Ureter (tissue), 1 donor: ENCODE results near the gene METRNL. TPM values are rescaled to one million over a fixed set of nuclear protein-coding genes. Genes with fewer than 3 reads are reported as not detected.
"Not testable (repeated sequence)": the region's sequence is repeated elsewhere in the genome, so short reads cannot be mapped to it uniquely, and the experiment has no call there.

Experiments
- DNase-seq: peaks from one replicate; pipeline ENCODE4 v3.0.0-alpha.2; 2020; ENCODE audit warnings: low spot score
- total RNA-seq: library from RNA; stranded (reverse); gene quantifications from one replicate; pipeline ENCODE4 v1.2.4, GENCODE V29; 2023
- donor health status: DM: yes; HTN: yes; CAD: no.

Gene METRNL
- total RNA-seq, 1 donor from 2014 or later = 74.4 TPM

DNA sequence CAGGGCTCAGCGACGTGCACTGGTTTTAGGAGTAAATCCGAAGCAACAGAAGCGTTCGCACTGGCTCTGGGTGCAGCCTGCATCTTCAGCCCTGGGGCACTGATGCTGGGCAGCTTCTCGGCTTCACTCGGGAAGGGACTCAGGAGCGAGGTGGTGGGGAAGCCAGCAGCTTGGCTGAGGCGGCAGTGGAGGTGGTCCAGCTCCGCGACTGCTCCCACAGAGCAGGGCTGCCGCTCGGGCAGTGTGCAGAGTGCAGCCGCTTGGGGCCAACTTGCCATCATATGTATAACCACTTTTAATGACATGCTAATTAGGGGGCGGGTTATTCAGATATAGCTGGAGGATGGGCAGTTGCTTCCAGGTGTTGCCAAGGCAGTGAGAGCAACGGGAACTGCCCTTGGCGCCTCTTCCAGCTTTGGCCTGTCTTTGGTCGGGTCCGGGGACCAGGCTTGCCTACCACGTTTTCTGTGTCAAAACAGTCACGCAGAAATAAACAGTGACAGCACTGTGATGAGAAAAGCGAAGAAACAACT is 26.7 kb downstream of the METRNL start:
- no peak for DNase-seq

DNA sequence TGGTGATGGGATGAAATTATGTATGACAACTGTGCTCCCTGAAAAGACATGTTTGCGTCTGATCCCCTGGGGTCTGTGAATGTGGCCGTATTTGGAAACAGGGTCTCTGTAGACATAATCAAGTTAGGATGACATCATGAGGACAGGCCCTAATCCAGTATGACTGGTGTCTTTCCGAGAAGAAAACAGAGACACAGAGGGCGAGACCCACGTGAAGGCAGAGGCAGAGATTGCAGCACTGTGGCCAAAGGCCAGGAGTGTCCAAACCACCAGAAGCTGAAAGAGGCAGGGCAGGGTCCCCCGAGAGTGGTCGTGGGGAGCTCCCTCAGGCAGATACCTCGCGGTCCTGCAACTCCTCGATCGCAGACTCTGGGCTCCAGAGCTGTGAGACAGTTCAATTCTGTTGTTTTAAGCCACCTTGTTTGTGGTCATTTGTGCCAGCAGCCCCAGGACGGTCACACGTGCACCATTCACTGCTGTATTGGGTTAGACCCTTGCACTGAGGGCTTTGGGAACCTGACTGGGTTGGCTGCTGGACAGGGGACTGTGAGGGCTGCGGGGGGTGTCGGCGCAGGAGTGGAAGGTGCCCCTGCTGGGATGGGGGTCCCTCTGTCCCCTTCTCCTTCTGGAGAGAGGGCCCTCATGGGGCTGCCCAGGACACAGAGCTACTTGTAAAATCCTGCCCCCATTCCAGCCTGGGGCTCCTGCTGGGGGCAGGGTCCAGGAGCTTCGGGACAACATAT is 27.7 kb downstream of the METRNL start:
- DNase-seq = no peak

DNA sequence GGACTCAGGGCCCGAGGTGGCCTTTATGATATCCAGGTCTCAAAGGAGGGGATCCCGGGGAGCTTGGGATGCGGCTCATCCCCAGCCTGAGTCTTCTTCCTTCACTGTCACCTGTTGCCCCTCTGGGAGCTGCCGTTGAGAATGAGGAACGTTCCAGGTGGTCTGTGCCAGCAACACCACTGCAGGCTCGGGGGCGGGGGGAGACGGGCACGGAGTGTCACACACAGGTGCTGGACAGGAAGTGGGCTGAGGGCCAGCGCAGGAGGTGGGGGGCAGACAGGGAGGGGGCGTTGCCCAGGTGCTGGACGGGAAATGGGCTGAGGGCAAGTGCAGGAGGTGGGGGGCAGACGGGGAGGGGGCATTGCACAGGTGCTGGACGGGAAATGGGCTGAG is 28.2 kb downstream of the METRNL start:
- DNase-seq = no peak

DNA sequence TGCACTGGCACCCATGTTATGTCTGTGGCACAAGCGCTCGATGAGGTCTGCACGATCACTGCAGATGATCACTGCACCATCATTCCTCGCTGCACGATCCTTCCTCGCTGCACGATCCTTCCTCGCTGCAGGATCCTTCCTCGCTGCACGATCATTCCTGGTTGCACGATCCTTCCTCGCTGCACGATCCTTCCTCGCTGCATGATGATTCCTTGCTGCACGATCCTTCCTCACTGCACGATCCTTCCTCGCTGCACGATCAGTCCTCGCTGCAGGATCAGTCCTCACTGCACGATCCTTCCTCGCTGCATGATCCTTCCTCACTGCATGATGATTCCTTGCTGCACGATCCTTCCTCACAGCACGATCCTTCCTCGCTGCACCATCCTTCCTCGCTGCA is 29.3 kb downstream of the METRNL start:
- no peak for DNase-seq

DNA sequence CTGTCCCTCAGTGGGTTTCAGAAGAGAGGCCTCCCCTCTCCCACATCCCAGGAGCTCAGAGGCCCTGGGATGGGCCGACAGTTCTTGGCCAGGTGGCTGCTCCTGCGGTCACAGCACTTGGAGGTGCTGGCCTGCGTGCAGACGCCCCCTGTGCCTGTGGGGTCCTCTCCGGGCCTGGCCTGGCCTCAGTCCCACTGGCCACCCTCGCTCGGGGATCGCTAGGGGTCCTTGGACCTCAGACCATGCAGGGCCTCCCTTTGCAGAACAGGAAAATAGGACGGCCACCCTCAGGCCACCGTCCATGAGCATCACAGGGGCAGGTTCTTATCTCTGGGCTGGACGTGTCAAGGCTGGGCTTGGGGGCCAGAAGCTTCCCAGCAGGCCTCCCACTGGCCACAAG is 30.0 kb downstream of the METRNL start:
- no peak for DNase-seq

DNA sequence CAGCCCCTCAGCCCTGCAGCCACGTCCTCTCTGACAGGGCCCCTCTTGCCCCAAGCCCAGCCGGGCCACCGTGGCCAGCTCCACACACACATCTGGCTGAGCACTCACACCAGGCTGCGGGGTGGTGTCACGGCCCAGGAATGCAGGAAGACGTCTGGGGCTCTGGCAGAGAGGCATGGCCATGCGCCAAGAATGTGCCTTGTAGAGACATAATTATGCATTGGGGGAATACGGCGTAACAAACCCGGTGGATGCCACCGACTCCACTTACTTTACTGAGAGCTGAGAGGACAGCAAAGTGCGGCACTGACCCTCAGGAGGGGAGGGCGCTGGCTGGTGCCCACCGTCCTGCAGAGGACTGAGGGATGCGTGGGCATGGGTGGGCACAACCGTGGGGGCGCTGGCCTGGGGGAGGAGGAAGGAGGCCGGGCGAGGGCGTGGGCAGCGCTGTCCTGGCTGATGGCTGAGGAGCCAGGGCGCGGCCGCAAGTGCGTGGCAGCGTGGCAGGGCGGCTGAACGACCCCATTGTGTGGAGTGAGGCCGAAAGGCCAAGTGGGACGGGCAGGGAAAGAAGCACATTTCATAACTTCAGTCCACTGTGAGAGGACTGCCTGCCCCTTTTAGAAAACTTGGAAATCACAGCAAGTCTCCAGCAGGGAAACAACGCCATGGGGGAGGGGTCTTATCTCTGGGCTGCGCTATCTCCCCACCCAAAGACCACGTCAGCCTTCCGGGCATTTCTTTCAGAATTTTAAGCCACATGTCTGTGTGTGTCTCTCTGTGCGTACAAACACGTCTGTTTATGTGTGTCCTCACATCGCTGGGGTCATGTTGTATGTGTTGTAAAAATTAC is 30.6 kb downstream of the METRNL start:
- DNase-seq = peak; percentile 94

DNA sequence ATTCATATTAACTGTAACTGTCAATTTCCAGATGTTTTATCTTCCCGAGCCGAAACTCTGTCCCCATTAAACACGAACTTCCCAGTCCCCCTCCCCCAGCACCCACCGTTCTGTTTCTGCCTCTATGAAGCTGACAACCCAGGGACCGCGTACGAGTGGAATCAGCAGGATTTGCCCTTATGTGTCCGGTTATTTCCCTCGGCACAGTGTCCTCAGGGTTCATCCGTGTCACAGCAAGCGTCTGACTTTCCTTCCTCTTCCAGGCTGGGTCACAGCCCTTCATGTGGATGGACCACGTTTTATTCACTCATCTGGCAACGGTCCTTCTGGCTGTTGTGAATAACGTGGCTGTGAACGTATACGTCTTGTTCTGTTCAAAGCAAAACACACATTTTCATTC is 31.3 kb downstream of the METRNL start:
- no peak for DNase-seq

DNA sequence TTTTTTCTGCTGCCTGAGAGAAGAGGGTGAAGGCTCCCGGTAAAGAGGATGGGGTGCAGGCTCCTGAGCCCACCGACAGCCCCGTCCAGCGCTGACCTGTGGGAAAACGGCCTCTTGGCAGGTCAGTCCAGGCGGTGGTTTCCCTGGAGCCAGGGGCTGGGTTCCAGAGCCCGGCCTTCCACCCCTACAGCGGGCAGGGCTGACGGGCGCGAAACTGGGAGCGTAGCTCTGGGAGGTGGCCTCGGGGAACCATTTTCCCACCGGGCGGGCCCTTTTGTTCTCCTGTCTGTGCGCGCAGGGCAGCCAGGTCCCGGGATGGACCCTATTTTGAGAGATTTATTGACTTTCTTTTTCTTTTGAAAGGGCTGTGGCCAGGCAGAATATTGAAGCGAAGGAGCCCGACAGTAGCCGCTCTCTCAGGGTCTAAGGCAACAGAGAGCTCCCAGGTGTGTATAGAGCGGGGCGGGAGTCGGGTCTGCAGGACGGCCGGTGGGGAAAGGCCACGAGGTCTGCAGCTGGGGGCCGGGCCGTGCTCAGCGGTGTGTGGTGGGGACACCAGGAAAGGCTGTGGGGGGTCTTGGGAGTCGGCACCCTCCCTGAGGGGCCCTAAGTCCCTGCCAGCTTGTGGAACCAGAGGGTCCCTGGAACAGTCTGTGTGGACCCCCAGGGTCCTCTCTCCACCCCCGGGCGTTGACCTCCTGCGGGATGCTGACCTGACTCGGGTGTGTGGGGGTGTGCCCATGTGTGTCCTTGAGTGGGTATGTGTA is 32.3 kb downstream of the METRNL start:
- no peak for DNase-seq

DNA sequence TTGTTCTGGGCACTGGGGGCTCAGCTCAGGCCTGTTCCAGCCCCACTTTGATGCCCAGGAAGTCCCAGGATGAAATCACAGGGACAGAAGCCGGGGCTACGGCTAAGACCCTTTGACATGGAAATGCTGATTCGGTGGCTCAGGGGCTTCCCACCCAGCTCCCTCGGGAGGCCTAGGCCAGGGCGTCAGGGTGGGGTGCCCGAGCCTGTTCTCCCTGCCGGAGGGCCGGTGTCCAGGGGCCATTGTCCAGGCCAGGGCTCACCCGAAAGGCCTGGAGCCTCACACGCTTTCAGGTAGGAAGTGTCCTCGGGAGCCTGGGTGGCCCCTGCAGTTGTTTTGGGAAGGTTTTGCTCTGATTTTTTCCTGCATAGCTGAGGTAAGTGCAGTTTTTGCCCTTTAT is 34.0 kb downstream of the METRNL start:
- no peak for DNase-seq

DNA sequence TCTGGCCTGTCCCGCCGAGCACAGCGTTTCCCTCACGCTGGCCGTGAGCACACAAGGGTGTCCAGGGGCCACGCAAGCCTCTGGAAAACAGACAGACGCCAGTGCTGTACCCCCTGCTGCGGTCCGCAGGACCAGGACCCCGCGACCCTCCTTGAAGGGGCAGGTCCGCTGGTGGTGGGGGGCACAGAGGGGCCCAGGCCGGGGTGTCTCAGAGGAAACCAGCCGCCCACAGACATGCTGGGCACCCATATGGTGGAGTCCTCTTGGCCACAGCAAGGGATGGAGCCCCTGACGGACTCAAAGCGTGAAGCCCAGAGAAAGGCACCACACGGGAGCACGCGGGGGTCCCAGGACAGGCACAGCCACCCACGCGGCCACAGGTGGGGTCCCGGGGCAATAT is 34.4 kb downstream of the METRNL start:
- no peak for DNase-seq

DNA sequence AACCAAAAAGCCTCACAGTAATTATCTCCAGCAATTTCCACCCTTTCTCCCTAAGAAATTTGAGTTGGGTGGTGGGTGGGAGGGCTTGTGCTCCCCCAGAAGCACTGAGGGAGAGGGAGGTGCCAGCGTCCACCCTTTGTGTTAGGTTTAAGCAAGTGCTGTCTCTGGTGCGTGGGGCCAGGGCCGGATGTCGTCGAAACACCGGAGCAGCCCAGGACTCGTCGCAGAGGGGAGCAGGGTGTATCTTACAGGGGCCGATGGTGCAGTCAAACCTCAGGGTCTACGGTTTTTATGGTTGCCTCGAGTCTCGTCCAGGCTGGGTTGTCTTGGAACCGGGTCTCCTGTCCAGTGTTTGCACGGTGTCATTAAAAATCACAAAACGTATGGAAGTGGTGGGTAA is 35.3 kb downstream of the METRNL start:
- no peak for DNase-seq

DNA sequence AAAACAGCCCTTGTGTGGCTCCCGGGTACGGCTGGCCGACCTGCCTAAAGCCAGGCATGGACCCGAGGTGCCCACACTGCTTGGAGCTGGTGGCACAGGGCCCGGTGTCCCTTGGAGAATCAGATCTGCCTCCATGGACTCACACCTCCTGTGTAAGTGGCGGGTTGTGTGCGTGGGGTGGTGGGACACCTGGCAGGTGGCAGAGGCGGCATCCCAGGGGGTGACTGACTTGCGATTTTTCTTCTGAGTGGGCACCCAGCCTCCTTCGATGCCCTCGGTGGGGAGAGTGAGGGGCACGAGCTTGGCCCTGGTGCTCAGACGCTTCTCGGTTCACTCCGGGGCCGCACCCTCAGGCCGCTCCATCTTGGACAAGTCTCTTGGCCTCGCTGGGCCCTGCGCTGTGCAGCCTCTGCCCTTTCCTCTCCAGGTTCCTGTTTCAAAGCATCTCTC is 35.8 kb downstream of the METRNL start:
- no peak for DNase-seq

DNA sequence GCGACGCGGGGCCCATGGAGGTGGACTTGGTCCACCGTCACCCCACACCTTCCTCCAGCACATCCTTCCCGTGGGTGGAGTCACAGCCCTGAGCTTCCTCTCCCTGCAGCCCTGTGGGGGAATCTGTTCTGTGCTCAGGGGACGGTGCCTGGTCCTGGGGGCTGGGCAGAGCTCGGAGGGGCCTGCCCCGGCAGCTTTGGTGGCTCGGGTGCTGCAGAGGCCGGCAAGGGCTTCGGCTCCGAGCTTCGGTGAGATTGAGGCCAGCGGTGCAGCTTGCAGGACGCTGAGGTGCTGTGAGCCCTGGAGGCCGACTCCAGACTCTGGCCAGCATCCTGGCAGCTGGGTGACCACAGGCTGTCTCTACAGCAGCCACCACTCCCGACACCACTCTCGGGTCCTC is 36.4 kb downstream of the METRNL start:
- no peak for DNase-seq

DNA sequence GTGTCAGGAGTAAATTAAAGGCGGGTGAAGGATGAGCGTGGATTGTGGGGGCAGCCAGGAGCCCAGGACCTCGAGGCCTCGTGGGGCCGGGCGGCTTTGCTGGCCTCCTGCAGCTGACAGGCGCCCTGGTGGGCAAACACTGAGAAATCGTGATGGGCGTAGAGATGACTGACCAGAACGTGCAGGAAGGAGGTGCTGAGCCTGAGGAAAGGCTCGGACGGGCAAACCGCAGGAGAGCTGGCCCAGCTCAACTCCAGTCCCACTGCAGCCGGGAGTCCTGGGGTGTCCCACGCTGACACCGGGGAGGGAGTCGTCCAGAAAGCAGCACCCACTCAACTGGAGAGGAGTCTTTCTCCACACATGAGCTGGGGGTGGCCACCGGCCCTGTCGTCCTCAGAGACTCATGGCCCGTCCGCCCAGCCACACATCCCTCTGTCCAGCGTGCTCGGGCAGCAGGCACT is 36.9 kb downstream of the METRNL start:
- no peak for DNase-seq

DNA sequence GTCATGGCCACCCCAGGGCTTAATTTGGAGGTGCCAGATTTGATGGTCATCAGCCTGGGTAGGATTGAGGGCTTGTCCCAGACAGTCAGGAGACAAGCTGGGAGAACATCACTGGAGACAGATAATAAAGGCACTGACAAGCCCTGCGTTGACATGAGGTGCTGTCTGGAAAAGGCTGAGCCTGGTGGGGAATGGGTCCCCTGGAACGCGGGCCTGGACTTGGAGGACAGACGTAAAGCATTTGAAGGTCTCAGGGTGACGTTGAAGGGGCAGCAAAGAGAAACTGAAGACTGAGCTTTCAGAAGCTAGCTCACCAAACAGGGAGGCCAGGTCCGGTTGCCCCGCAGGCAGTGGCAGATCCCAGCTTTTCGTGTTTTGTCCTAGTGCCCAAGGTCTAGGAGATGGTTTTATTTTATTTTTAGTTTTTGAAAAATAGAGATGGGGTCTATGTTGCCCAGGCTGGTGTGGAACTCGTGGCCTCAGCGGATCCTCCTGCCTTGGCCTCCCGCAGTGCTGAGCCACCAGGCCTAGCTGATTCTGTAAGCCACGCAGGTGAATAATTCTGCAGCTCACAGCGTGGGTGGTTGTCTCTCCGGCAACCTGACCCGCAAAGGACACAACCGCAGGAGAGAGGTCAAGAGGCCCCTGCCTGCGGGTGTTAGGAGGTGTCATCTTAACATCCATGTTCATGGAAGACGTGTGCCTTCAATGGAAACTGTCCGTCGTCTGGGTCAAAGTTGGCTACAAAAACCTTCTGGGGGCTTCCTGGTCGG is 37.6 kb downstream of the METRNL start:
- DNase-seq = no peak

DNA sequence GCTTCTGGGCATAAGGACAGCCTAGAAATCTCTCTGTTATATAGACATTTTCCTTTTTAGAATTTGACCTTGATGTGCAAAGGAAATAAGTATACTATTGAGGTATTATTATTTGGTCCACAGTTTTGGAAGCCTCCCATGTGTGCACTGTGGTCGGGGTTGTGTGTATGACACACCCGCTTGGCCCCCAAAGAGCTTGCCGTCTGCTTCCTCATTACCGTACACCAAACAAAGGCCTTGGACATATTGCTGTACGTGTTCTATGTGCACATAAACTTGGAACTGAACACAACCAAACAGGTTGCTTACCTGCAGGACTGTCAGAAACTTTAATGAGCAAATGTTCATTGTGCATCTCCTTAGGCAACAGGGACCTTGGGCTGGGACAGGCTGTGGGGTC is 38.2 kb downstream of the METRNL start:
- no peak for DNase-seq

DNA sequence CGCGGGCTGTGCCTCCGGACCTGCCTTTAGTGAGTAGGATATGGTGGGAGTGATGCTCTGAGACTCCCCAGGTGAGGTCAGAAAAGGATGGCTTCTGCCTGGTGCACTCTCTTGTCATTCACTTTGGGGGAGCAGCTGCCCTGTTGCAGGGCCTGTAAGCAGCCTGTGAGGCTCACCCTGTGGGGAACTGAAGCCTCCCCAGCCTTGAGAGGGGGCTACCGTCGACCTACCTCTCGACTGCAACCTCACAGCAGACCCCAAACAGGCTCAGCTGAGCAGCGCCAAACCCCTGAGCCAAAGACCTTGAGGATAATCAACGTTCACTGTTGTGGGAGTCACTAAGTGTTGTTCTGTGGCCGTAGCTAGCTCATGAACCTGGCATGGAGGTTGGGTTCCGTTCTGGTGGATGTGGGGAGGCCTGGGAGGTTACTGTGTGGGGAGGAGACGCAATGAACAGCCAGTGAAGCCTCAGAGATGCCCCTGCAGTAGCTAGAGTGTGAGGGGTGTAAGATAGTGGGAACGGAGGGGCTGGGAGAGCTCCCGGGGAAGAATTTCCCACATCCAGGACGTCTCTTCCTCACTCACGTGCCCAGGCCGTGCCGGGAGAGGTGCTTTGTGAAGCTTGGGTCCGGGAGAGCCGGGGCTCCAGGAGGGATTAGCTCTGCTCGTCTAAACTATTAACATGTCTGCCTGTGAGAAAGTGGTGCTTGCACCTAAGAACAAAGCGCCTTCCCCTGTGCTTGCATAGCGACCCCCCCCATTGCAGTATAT is 38.8 kb downstream of the METRNL start:
- no peak for DNase-seq

DNA sequence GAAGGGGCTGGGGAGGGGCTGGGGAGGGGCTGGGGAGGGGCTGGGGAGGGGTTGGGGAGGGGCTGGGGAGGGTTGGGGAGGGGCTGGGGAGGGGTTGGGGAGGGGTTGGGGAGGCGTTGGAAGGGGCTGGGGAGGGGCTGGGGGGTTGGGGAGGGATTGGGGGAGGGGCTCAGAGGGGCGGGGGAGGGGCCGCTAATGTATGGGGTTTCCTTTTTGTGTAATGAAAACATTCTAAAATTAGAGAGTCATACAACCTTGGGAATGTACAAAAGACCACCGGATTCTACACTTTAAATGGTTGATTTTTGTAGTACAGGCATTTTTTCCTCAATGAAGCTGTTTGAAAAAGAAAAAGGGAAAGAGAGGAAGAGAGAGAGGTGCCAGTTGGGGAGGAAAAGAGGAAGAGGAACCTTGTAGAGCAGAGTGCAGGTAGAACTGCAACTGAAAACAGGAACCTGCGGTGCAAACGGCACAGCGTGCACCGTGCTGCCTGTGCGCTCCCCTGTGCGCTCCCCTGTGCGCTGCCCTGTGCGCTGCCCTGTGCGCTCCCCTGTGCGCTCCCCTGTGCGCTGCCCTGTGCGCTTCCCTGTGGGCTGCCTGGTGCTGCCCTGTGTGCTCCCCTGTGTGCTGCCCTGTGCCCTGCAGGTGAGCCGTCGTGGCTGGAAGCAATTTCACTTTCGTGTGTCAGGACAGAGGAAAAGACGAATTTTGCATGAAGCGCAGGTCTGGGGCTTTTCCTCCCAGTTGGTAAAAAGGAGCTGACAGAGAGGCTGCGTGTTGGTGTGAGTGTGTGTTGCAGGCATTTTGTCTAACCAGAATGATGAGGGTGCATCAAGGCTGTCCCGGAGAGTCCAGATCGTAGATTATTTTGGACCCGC is 40.8 kb downstream of the METRNL start:
- DNase-seq = no peak

DNA sequence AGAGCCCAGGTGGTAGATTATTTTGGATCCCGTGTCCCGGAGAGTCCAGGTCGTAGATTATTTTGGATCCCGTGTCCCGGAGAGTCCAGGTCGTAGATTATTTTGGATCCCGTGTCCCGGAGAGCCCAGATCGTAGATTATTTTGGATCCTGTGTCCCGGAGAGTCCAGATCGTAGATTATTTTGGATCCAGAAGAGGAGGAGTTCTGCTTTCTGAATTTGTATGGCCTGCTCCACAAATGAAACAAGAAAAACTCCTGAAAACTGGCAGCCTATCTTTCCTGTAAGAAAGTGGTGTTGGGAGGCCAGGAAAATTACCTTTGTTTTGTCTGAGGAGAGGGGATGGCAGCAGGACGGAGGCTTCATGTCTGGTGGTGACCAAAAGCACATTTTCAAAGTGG is 42.1 kb downstream of the METRNL start:
- DNase-seq = not testable (repeated sequence)
